ENCODE data around the gene TRPM3. TPM values are rescaled to one million over a fixed set of nuclear protein-coding genes. Genes with fewer than 3 reads are reported as not detected.
"Not testable (repeated sequence)": the region's sequence is repeated elsewhere in the genome, so short reads cannot be mapped to it uniquely, and the experiment has no call there.

TRPM3 gene
- total RNA-seq, 1 experiment from 2014 or later: 2.0 TPM

DNA sequence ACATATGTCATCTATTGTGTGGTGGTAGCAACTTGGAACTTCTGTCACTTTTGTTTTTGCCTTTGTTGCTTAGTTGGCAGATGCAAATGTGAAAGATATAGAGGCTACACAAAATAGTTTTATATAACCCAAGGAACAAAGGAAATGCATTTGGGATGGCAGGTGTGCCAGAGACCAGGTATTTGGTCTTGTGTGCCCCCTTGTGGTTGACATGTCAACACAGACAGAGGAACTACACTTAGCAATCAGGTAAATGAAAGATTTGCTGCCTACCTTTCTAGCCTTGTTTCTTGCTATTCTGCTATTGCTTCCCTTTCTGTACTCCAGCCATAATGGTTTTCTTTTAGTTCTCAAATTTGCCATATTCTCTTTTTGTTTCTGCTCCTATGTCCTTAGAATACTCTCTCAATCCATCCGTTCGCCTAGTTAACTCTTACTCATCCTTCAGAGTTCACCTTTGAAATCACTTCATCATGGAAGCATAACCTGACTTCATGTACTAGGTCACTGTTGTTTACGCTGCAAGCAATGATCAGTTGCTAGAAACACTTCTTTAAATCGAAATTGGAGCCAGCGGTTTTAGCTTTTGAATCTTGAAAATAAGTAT, 119.5 kb downstream of the TRPM3 start:
- H3K4me3 ChIP-seq (ENCODE audit: insufficient read depth, low read depth, low read length): no peak overlapping the region
- H3K36me3 ChIP-seq (replicated peaks; ENCODE audit: control insufficient read depth, insufficient read depth, low read length): no peaks in the 10 kb centered on the region
- DNase-seq: peak; percentile 26
- no peaks in the 10 kb centered on the region for H3K27me3 ChIP-seq (ENCODE audit: control insufficient read depth, insufficient read depth, low read length)

DNA sequence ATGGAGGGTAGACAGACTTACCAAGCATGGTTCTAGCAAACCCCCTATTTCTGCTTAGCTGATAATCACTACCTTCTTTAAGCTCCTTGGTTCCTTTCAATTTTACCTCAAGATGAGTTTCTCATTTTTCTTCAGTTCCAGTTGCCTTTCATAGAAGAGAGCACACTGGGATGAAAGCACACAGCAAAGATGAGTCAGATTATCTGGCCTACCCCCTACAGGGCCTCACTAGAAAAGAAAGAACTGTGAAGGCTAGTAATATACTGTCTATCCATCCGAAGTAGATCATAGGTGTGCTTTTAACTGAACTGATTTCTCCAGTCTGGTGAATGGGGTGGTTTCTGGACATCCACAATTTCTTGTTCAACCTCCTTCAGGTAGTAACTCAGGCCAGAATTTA, 122.5 kb downstream of the TRPM3 start:
- H3K36me3 ChIP-seq (replicated peaks; ENCODE audit: control insufficient read depth, insufficient read depth, low read length): no peaks in the 10 kb centered on the region
- H3K4me3 ChIP-seq (ENCODE audit: insufficient read depth, low read depth, low read length): no peak overlapping the region
- no peaks in the 10 kb centered on the region for H3K27me3 ChIP-seq (ENCODE audit: control insufficient read depth, insufficient read depth, low read length)
- DNase-seq: no peak

DNA sequence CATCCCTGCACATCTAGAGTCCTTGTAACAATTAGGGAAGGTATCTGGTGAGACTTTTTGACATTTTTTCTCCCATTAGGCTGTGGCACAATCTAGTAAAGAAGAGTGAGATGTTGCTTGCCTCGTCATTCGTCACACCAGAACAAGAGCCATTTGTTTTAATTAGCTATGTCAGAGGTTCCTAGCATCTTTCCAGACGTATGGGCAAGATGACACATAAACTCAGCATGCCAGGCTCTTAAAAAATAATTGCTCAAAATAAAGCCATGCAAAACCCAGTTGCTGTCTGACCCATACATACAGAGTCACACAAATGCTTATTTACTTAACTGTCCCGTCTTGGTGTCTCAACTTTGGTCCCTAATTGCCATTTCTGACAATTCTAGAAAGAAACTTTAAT, 125.9 kb downstream of the TRPM3 start:
- no peaks in the 10 kb centered on the region for H3K36me3 ChIP-seq (replicated peaks; ENCODE audit: control insufficient read depth, insufficient read depth, low read length)

DNA sequence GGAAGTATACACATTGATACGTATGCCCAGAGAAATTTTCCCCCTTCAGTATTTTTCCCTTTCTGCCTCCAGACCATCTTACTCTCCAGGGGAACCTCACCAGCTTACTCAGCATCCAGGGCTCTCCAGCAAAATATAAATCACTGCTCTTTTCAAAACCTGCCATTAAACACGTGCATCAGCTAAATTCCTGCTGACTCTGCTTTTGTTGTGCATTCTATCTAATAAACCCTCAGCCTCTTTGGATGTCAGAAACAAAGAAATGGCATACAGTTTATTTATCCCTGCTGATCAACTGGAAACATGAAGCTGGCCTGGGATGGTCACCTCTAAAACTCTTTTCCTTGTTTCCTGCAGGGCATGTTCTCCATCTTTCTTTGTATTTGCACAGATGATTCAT, 126.8 kb downstream of the TRPM3 start:
- DNase-seq: no peak
- H3K4me3 ChIP-seq (ENCODE audit: insufficient read depth, low read depth, low read length): no peak overlapping the region
- H3K36me3 ChIP-seq (replicated peaks; ENCODE audit: control insufficient read depth, insufficient read depth, low read length): no peaks in the 10 kb centered on the region
- H3K27me3 ChIP-seq (ENCODE audit: control insufficient read depth, insufficient read depth, low read length): no peaks in the 10 kb centered on the region

More for the DNA sequence above, 125.9 kb downstream of the TRPM3 start:
- no peak overlapping the region for H3K4me3 ChIP-seq (ENCODE audit: insufficient read depth, low read depth, low read length)
- H3K27me3 ChIP-seq (ENCODE audit: control insufficient read depth, insufficient read depth, low read length): no peaks in the 10 kb centered on the region
- no peak for DNase-seq

DNA sequence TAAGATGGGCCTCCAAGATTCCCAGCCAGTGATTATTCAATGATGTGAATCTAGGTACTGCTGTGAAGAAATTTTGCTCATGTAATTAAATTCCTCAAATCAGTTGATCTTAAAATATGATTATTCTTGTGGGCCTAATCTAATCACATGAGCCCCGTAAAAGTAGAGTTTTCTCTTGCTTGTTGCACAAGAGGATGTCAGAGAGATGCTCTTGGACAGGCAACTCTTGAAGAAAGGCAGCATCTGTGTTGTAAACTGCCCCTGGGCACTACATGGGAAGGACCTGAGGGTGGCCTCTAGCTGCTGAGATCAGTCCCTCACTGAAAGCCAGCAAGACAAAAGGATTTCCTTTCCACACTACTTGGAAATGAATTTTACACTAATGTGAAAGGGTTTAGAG, 132.9 kb downstream of the TRPM3 start:
- no peak for DNase-seq
- Histone ChIP-seq H3K27me3 (ENCODE audit: control insufficient read depth, insufficient read depth, low read length) (no peaks in the 10 kb centered on the region), H3K36me3 (replicated peaks; ENCODE audit: control insufficient read depth, insufficient read depth, low read length) (no peaks in the 10 kb centered on the region), H3K4me3 (ENCODE audit: insufficient read depth, low read depth, low read length) (no peak overlapping the region)

DNA sequence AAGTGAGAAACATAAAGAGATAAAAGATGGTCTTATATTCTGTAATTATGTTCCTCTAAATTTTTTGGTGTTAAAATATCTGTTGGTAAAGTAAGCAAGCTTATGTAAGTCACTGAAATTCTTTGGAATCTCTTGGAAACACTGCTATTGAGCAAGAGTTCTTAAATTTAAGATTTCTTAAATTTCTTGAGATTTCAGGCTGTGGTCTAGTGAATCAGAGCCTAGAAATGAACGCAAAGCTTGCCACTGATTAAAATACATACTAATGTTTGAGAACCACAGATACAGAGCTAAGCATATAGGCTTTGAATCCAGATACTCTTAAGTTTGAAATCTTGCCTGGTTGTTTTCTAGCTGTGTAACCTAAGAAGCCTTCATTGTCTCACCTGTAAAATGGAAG, 133.4 kb downstream of the TRPM3 start:
- Histone ChIP-seq H3K4me3 (ENCODE audit: insufficient read depth, low read depth, low read length) (no peak overlapping the region), H3K27me3 (ENCODE audit: control insufficient read depth, insufficient read depth, low read length) (no peaks in the 10 kb centered on the region), H3K36me3 (replicated peaks; ENCODE audit: control insufficient read depth, insufficient read depth, low read length) (no peaks in the 10 kb centered on the region)
- no peak for DNase-seq

DNA sequence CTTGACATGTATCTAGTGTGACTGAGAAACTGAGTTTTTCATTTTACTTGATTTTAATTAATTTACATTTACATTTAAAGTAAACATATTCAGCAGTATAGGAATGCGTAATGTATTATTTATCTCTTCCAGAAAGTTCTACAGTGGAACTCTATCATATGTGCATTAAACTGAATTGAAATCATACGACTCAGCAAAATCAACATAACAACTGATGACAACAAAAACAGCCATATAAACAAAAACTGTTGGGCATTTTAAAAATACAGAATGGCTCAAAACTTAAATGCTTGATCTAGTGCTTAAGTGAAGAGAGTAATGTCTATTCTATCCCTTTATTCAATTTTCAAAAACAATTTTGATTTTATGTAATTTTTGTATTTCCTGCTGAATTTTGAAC, 134.4 kb downstream of the TRPM3 start:
- no peak overlapping the region for H3K4me3 ChIP-seq (ENCODE audit: insufficient read depth, low read depth, low read length)
- no peak for DNase-seq
- no peaks in the 10 kb centered on the region for H3K27me3 ChIP-seq (ENCODE audit: control insufficient read depth, insufficient read depth, low read length)
- H3K36me3 ChIP-seq (replicated peaks; ENCODE audit: control insufficient read depth, insufficient read depth, low read length): no peaks in the 10 kb centered on the region

DNA sequence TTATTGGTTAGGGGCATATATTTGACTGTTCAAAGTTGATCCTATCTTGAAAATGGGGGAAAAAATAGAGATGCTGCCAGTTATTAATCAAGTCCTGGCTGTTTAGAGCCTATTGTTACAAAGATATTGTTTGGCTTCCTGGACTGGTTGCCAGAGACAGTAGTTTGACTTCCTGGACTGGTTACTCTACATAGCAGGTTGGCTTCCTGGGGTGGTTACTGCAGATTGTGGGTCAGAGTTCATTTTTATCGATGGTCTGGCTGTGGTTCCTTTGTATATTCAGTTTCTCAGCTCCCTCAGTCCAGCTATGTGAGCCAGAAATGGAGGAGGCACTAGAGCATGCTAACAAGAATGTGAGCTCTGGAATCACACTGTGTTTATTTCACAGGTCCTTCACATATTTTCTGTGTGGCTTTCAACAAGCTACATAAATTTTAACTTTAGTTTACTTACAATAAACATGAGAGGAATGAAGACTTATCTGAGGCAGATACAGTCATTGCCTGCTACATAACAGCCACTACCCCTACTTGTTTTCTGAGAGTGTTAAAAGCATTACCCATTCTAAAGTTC, 137.6 kb downstream of the TRPM3 start:
- no peak overlapping the region for H3K4me3 ChIP-seq (ENCODE audit: insufficient read depth, low read depth, low read length)

DNA sequence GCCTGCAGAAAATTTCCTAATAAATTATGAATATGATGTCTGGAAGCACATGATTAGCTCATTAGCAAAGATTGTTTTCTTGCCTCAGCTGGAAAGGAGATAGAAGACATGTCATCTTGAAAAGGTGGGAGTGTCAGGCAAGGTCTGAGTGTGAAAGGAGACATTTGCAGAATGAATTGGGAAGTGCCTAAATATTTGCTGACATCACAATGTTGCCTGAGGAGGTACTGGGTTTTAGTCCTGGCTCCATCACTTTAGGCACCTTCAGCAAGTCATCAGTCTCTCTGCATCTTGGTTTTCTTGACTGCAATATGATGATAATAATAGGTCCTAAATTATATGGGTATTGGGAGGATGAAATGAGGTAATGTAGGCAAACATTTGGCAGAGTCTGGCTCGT, 140.1 kb downstream of the TRPM3 start:
- Histone ChIP-seq H3K27me3 (ENCODE audit: control insufficient read depth, insufficient read depth, low read length) (no peaks in the 10 kb centered on the region), H3K4me3 (ENCODE audit: insufficient read depth, low read depth, low read length) (no peak overlapping the region), H3K36me3 (replicated peaks; ENCODE audit: control insufficient read depth, insufficient read depth, low read length) (no peaks in the 10 kb centered on the region)
- no peak for DNase-seq

More for the DNA sequence above, 137.6 kb downstream of the TRPM3 start:
- H3K36me3 ChIP-seq (replicated peaks; ENCODE audit: control insufficient read depth, insufficient read depth, low read length): no peaks in the 10 kb centered on the region
- no peaks in the 10 kb centered on the region for H3K27me3 ChIP-seq (ENCODE audit: control insufficient read depth, insufficient read depth, low read length)
- DNase-seq: no peak

DNA sequence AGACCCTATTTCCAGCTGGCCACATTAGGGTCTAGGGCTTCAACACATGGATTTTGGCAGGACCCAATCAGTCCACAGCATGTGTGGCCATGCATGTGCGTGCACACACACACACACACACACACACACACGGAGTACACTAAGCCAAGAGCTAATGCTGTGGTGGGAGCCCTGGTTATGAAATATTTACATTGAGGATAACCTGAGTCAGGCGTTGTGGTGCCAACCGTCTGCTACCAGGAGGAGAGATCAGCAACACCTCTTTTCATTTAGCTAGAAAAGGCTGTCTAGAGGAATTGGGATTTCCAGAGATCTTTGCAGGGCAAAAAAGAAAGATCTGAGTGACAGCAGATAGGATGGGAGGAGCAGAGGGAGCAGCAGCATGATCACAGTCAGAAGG, 141.5 kb downstream of the TRPM3 start:
- DNase-seq: no peak
- no peaks in the 10 kb centered on the region for H3K36me3 ChIP-seq (replicated peaks; ENCODE audit: control insufficient read depth, insufficient read depth, low read length)
- H3K27me3 ChIP-seq (ENCODE audit: control insufficient read depth, insufficient read depth, low read length): no peaks in the 10 kb centered on the region
- no peak overlapping the region for H3K4me3 ChIP-seq (ENCODE audit: insufficient read depth, low read depth, low read length)

DNA sequence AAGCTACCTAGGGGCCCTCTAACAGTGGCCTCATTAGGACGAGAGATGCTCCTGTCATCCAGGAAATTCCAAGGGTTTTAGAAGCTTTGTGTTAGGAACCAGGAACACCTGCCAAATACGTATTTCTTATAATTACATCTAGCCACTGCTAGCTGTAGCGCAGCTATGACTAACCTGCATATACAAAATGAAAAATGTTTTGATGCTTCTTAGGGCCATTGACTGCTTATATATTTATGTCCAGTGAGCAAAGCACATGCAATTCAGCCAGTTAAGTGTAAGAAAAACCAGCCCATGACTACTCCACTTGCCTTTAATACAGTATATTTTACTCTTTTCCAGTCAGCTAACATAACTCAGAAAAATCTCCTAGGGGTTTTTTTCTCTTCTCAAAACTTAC, 143.3 kb downstream of the TRPM3 start:
- no peak for DNase-seq
- Histone ChIP-seq H3K4me3 (ENCODE audit: insufficient read depth, low read depth, low read length) (no peak overlapping the region), H3K36me3 (replicated peaks; ENCODE audit: control insufficient read depth, insufficient read depth, low read length) (no peaks in the 10 kb centered on the region), H3K27me3 (ENCODE audit: control insufficient read depth, insufficient read depth, low read length) (no peaks in the 10 kb centered on the region)

DNA sequence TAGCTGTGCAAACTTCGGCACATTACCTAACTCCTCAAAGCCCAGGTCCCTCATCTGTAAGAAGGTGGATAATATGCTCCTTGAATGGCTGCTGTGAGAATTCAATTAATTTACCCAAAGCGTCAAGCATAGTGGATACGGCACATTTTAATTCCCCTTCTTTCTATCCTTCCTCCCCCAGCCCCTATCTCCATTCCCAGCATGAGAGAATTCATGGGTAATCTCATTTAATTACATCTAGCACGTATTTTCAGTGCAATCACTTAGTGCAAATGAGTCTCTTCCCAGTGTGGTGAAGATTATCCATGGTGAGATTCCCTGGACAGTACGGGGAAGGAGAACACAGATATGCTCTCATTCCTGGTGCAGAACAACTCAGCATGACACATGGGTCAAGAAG, 145.6 kb downstream of the TRPM3 start:
- Histone ChIP-seq H3K36me3 (replicated peaks; ENCODE audit: control insufficient read depth, insufficient read depth, low read length) (no peaks in the 10 kb centered on the region), H3K4me3 (ENCODE audit: insufficient read depth, low read depth, low read length) (no peak overlapping the region), H3K27me3 (ENCODE audit: control insufficient read depth, insufficient read depth, low read length) (no peaks in the 10 kb centered on the region)
- DNase-seq: no peak

DNA sequence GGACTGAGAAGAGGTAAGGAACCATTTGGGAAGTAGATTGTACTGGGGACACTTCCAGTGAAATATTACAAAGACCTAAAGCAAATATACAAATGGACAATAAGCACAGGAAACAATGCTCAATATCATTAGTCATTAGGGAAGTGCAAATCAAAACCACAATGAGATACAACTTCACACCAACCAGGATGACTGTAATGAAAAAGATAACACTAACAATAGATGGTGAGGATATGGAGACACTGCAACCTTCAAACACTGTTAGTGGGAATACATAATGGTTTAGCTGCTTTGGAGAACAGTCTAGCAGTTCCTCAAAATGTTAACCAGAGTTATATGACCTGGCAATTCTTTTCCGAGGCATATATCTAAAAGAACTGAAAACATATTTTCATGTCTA, 149.7 kb downstream of the TRPM3 start:
- DNase-seq: no peak
- H3K36me3 ChIP-seq (replicated peaks; ENCODE audit: control insufficient read depth, insufficient read depth, low read length): no peaks in the 10 kb centered on the region
- H3K27me3 ChIP-seq (ENCODE audit: control insufficient read depth, insufficient read depth, low read length): no peaks in the 10 kb centered on the region
- no peak overlapping the region for H3K4me3 ChIP-seq (ENCODE audit: insufficient read depth, low read depth, low read length)

DNA sequence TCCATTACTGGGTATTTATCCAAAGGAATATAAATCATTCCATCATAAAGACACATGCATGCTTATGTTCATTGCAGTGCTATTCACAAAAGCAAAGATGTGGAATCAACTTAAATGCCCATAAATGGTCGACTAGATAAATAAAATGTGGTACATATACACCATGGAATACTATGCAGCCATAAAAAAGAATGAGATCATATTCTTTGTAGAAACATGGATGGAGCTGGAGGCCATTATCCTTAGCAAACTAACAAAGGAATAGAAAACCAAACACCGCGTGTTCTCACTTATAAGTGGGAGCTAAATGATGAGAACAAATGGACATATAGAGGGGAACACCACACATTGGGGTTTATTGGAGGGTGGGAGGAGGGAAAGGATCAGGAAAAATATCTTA, 155.0 kb downstream of the TRPM3 start:
- H3K36me3 ChIP-seq (replicated peaks; ENCODE audit: control insufficient read depth, insufficient read depth, low read length); DNase-seq; H3K27me3 ChIP-seq (ENCODE audit: control insufficient read depth, insufficient read depth, low read length); H3K4me3 ChIP-seq (ENCODE audit: insufficient read depth, low read depth, low read length): not testable (repeated sequence)

DNA sequence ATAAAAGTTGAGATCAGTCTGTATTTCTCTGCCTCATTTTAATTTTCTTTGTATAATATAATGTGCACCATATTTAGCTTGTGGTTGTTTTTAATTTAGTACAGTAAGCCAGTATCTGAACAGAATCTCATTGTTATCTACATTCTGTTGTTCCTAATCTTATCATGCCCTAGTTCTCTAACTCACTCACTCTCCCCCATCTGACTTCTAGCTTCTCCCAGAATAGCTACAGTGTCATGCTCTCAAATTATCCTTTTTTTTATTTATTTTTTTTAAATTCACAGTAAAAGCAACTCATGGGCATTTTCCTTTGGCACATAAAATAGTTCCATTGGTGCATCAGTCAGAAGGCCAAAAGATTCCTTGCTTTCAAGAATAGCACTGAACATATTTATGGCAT, 156.6 kb downstream of the TRPM3 start:
- H3K27me3 ChIP-seq (ENCODE audit: control insufficient read depth, insufficient read depth, low read length): no peaks in the 10 kb centered on the region
- H3K4me3 ChIP-seq (ENCODE audit: insufficient read depth, low read depth, low read length): no peak overlapping the region
- H3K36me3 ChIP-seq (replicated peaks; ENCODE audit: control insufficient read depth, insufficient read depth, low read length): no peaks in the 10 kb centered on the region
- DNase-seq: no peak

DNA sequence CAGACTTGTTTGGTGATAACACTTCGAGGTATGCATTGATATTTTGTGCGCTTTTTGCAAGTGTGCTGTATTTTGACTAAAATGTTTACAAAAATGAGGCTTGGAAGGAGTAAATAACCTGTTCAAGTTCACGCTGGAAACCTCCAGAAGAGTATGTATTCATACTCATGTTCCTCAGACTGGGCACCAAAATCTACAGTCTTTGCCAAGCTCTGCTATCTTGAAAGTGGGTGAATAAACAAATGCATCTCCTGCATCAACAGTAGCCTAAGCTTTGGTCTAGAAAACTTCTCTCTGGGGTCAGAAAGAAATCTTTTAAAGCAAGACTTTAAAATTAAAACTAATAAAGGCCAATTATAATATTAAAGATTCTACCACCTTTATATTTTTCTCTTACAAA, 157.9 kb downstream of the TRPM3 start:
- no peak for DNase-seq
- H3K36me3 ChIP-seq (replicated peaks; ENCODE audit: control insufficient read depth, insufficient read depth, low read length): no peaks in the 10 kb centered on the region
- H3K27me3 ChIP-seq (ENCODE audit: control insufficient read depth, insufficient read depth, low read length): no peaks in the 10 kb centered on the region
- H3K4me3 ChIP-seq (ENCODE audit: insufficient read depth, low read depth, low read length): no peak overlapping the region

Measured in H7 (cell line).